Testis (tissue), 3 donors: ENCODE results near the gene FIGNL1. TPM values are rescaled to one million over a fixed set of nuclear protein-coding genes. Genes with fewer than 3 reads are reported as not detected.

Experiments
- DNase-seq: peaks from one replicate; pipeline ENCODE4 v3.0.0-alpha.2; 2019
- H3K27ac ChIP-seq, 2 donors: fragments of 200-600 bp; sonication (generic); one replicate each; pipeline ENCODE4 v1.5.1; 2019
- H3K27me3 ChIP-seq: fragments of 200-600 bp; sonication (generic); one replicate; pipeline ENCODE4 v1.5.1; 2019
- H3K36me3 ChIP-seq: fragments of 200-600 bp; sonication (generic); one replicate; pipeline ENCODE4 v1.5.1; 2017; ENCODE audit warnings: low read depth; ENCODE audit errors: missing control alignments
- H3K4me1 ChIP-seq: fragments of 200-600 bp; sonication (generic); one replicate; pipeline ENCODE4 v1.5.1; 2019
- H3K4me3 ChIP-seq, 2 donors: fragments of 200-600 bp; sonication (generic); one replicate each; pipeline ENCODE4 v1.5.1; 2017 to 2019
- H3K9me3 ChIP-seq: fragments of 200-600 bp; sonication (generic); one replicate; pipeline ENCODE4 v1.5.1; 2017
- POLR2A ChIP-seq: fragments of 450-650 bp; IDR thresholded peaks from one replicate; pipeline ENCODE4 v1.6.1; 2017; ENCODE audit warnings: antibody characterized with exemption, mild to moderate bottlenecking, moderate library complexity
- WGBS, 2 donors: methylation state at CpG; one replicate each; pipeline ENCODE4 v1.1.5; 2018; 5-methylcytosine and 5-hydroxymethylcytosine counted together
- intact Hi-C: fragments of 100-400 bp; cut with DNase I; formaldehyde crosslinking; loops from one replicate; pipeline ENCODE4 v1.15.1; 2023; ENCODE audit warnings: low total_unique reads
- polyA plus RNA-seq: library from polyadenylated mRNA; stranded (reverse); fragments of 350-450 nt; fragmentation: Illumina TruSeq; extraction: RNeasy Lipid Tissue Mini Kit (QIAGEN cat#74804); gene quantifications from one replicate; pipeline ENCODE4 v1.2.3, GENCODE V29; 2014; ENCODE audit warnings: low read depth, low replicate concordance; ENCODE audit not compliant: insufficient read depth
- total RNA-seq, 2 donors: library from RNA; depleted of rRNA; stranded (reverse); fragments of >200 nt; gene quantifications; one replicate each; pipeline ENCODE4 v1.2.3, GENCODE V29; 2016
- TF ChIP-seq, protein P1 (sequence below), 3 experiments: fragments of 450-650 bp in 2 of 3; fragments of 200-600 bp in 1 of 3; sonication (generic) in 1 of 3; IDR thresholded peaks; one replicate each; pipeline ENCODE4 v1.5.1; 2016 to 2019; ENCODE audit warnings: antibody characterized with exemption in 3 of 3, mild to moderate bottlenecking in 2 of 3, moderate library complexity in 1 of 3

FIGNL1 gene
- total and polyA plus RNA-seq, 3 donors from 2014 or later, result 10.4 to 20.9 (median 19.1) TPM

DNA sequence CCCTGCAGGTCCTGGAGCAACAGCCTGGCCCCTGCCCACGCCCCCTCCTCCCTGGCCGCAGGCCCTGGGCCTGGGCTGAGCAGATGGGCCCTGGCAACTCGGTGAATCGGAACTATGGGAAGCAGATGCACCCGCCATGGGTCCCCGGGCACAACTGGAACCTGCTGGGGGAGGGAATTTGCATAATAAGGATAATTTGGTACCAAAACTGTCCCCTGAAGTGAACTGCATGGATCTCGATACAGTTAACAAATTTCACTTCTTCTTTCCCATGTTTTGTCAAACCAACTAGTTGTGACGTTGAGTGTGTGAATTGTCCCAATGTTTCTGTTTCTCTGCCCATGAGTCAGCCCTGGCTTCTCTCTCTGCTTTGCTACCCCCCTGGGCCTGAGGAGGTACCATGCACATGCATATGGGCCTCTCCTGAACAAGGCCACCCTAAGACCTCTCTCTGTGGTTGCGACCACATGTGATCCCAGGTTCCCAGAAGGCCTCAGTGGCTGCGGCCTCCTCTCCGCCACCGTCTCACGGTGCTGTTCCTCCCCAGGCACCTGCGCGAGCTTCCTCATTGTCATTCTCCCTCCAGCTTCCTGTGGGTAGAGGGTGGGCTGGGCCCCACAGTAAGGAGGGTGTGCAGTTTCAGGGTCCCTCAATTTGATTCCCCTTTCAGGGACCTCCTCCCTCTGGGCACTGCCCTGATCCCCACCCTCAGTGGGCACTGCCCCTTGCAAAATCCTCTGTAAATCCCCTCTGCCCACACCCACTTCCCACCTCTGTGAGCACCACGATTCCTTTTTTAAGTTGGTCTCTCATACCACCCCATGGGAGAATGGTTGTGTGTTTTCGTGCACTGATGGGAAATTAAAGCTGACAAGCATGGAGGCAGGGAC, 40.0 kb downstream of the FIGNL1 start:
- Histone ChIP-seq H3K27me3 (no peaks in the 10 kb centered on the region), H3K27ac (no peak overlapping the region), H3K4me1 (no peaks in the 10 kb centered on the region), H3K9me3 (no peaks in the 10 kb centered on the region), H3K4me3 (no peak overlapping the region), H3K36me3 (no peaks in the 10 kb centered on the region)
- 92 to 94% methylated on average over 17 of the region's 17 CpGs for WGBS, 2 donors
- no peak for TF ChIP-seq POLR2A
- TF ChIP-seq, protein P1, sequence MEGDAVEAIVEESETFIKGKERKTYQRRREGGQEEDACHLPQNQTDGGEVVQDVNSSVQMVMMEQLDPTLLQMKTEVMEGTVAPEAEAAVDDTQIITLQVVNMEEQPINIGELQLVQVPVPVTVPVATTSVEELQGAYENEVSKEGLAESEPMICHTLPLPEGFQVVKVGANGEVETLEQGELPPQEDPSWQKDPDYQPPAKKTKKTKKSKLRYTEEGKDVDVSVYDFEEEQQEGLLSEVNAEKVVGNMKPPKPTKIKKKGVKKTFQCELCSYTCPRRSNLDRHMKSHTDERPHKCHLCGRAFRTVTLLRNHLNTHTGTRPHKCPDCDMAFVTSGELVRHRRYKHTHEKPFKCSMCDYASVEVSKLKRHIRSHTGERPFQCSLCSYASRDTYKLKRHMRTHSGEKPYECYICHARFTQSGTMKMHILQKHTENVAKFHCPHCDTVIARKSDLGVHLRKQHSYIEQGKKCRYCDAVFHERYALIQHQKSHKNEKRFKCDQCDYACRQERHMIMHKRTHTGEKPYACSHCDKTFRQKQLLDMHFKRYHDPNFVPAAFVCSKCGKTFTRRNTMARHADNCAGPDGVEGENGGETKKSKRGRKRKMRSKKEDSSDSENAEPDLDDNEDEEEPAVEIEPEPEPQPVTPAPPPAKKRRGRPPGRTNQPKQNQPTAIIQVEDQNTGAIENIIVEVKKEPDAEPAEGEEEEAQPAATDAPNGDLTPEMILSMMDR (IDR thresholded peaks at IDR 0.05), result no peak
- intact Hi-C loops, result no loop called here
- no peak for DNase-seq

DNA sequence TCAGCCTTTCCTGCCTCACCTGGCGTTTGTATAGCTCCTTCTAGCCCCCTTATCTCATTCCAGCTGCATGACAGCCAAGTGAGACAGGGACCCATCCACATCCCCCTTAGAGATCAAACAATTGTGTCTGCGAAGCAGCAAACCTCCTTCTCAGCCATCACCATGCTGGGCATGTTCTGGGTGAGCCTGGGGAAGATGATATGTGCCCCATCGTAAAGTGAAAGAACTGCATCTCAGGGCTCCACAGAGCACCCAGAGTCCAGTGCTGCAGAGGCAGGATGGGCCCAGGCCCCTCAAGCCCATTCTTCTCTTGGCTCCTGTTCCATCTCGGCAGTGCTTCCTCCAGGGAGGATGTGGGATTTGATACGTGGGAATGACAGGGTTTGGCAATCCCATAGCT, 43.2 kb downstream of the FIGNL1 start:
- H3K4me1 ChIP-seq, result no peaks in the 10 kb centered on the region
- H3K4me3 ChIP-seq, result no peak overlapping the region
- no peak for DNase-seq
- H3K36me3 ChIP-seq, result no peaks in the 10 kb centered on the region
- H3K27ac ChIP-seq, result no peak overlapping the region
- TF ChIP-seq POLR2A, result no peak
- TF ChIP-seq, protein P1 (IDR thresholded peaks at IDR 0.05), result no peak
- H3K27me3 ChIP-seq, result no peaks in the 10 kb centered on the region
- H3K9me3 ChIP-seq, result no peaks in the 10 kb centered on the region
- 70 to 72% methylated on average over 3 to 5 of the region's 5 CpGs for WGBS, 2 donors
- intact Hi-C loops, result no loop called here

DNA sequence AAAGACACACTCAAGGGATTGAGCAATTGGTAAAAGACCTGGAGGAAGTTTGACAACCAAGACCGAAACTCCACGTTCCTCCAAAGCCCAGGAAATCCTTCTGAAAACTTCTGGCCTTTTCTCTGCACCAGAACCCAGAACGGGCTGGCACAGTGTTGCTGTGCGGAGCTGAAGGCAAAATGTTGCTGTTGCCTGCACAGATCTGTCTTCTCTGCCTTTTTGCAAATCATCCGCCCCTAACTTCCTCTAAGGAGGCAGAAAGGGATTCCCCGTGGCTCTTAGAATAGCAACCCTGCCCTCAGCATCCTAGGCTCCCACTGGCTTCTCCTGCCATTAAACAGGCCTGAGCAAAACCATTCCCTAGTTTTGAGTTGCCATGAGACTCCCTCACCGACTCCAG, 44.9 kb downstream of the FIGNL1 start:
- DNase-seq, result no peak
- no peak overlapping the region for H3K4me3 ChIP-seq
- H3K36me3 ChIP-seq, result no peaks in the 10 kb centered on the region
- intact Hi-C loops, result no loop called here
- H3K4me1 ChIP-seq, result no peaks in the 10 kb centered on the region
- no peak for TF ChIP-seq POLR2A
- TF ChIP-seq, protein P1 (IDR thresholded peaks at IDR 0.05), result no peak
- no peaks in the 10 kb centered on the region for H3K27me3 ChIP-seq
- WGBS, 2 donors, result 75 to 84% methylated on average over 7 of the region's 7 CpGs
- H3K27ac ChIP-seq, result no peak overlapping the region
- H3K9me3 ChIP-seq, result no peaks in the 10 kb centered on the region

DNA sequence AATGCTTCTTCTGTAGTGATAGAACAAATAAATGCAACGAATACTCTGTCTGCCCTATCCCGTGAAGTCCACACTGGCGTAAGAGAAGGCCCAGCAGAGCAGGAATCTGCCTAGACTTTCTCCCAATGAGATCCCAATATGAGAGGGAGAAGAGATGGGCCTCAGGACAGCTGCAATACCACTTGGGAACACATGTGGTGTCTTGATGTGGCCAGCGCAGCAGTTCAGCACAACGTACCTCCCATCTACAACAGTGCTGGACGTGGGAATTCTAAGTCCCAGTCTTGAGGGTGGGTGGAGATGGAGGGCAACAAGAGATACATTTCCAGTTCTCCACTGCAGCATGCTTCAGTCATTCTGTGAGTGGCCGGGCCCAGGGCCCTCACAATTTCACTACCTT, 45.8 kb downstream of the FIGNL1 start:
- H3K4me1 ChIP-seq, result no peaks in the 10 kb centered on the region
- WGBS, 2 donors, result 78 to 79% methylated on average over 7 of the region's 7 CpGs

More for the DNA sequence above, 45.8 kb downstream of the FIGNL1 start:
- Histone ChIP-seq H3K36me3 (no peaks in the 10 kb centered on the region), H3K27ac (no peak overlapping the region), H3K4me3 (no peak overlapping the region), H3K9me3 (no peaks in the 10 kb centered on the region), H3K27me3 (no peaks in the 10 kb centered on the region)
- TF ChIP-seq, protein P1 (IDR thresholded peaks at IDR 0.05), result no peak
- no peak for TF ChIP-seq POLR2A
- intact Hi-C loops, result no loop called here
- no peak for DNase-seq
